ENCODE results near the gene CCDC192. TPM values are rescaled to one million over a fixed set of nuclear protein-coding genes. Genes with fewer than 3 reads are reported as not detected.

Gene CCDC192
- polyA plus RNA-seq, 1 donor from 2014 or later, result not detected

DNA sequence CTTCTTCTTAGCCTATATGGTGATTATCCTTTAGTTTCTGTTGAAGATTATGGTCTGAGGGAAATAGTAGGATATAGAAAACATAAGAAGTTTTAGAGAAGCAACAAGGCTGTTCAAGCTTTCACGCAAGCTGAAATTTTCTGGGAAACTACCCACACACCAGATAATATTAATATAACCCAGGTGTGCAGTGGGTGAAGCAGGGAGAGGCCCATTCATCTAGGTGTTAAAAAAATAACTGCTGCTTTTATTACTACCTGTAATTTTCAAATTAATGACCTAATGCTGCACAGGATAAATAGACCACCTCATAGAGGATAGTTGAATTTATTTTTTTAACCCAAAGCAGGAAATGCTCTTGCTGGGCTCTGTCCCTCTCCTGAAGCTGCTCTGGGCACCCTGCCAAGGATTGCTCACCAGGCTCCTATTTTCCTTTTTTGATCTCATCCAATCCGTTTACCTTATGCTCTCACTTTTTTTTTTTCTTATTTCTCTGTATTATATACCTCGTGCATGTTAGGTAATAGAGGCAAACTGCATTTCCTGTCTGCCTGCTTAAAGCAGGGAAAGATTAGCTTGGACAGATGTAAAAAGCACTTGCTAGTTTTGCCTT lies 256.1 kb downstream of the CCDC192 start:
- no peaks in the 10 kb centered on the region for H3F3A ChIP-seq (ENCODE audit: insufficient read depth, low read length, poor library complexity, severe bottlenecking)
- H3K9me3 ChIP-seq (ENCODE audit: low read length), result no peaks in the 10 kb centered on the region
- no peaks in the 10 kb centered on the region for H3K9me2 ChIP-seq (ENCODE audit: insufficient read depth, low read length)
- TF ChIP-seq SMC3 (conservative IDR thresholded peaks at IDR 0.05; ENCODE audit: poor library complexity) (no peak), EP300 (conservative IDR thresholded peaks at IDR 0.05; ENCODE audit: poor library complexity, severe bottlenecking) (no peak), EZH2 (IDR thresholded peaks at IDR 0.05; ENCODE audit: borderline replicate concordance, insufficient read depth, low read length, poor library complexity, severe bottlenecking) (no peak), CTCF (IDR thresholded peaks at IDR 0.05; ENCODE audit: poor library complexity, severe bottlenecking) (no peak), RAD21 (conservative IDR thresholded peaks at IDR 0.05) (no peak), TAF1 (IDR thresholded peaks at IDR 0.05; ENCODE audit: low read depth) (no peak), MXI1 (conservative IDR thresholded peaks at IDR 0.05; ENCODE audit: poor library complexity, severe bottlenecking) (no peak), POLR2AphosphoS5 (IDR thresholded peaks at IDR 0.05) (no peak)
- TF ChIP-seq, protein P1, sequence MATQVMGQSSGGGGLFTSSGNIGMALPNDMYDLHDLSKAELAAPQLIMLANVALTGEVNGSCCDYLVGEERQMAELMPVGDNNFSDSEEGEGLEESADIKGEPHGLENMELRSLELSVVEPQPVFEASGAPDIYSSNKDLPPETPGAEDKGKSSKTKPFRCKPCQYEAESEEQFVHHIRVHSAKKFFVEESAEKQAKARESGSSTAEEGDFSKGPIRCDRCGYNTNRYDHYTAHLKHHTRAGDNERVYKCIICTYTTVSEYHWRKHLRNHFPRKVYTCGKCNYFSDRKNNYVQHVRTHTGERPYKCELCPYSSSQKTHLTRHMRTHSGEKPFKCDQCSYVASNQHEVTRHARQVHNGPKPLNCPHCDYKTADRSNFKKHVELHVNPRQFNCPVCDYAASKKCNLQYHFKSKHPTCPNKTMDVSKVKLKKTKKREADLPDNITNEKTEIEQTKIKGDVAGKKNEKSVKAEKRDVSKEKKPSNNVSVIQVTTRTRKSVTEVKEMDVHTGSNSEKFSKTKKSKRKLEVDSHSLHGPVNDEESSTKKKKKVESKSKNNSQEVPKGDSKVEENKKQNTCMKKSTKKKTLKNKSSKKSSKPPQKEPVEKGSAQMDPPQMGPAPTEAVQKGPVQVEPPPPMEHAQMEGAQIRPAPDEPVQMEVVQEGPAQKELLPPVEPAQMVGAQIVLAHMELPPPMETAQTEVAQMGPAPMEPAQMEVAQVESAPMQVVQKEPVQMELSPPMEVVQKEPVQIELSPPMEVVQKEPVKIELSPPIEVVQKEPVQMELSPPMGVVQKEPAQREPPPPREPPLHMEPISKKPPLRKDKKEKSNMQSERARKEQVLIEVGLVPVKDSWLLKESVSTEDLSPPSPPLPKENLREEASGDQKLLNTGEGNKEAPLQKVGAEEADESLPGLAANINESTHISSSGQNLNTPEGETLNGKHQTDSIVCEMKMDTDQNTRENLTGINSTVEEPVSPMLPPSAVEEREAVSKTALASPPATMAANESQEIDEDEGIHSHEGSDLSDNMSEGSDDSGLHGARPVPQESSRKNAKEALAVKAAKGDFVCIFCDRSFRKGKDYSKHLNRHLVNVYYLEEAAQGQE (IDR thresholded peaks at IDR 0.05; ENCODE audit: borderline replicate concordance), result no peak
- H3K4me3 ChIP-seq (ENCODE audit: low read length), result no peak overlapping the region
- H2AFZ ChIP-seq (ENCODE audit: low read depth, low read length), result no peak overlapping the region
- no peak overlapping the region for H3K27ac ChIP-seq (ENCODE audit: low read length)
- no peaks in the 10 kb centered on the region for H3K36me3 ChIP-seq (ENCODE audit: insufficient read depth, low read length)
- H3K9ac ChIP-seq (ENCODE audit: low read length), result no peak overlapping the region
- H3K27me3 ChIP-seq (ENCODE audit: insufficient read depth, low read depth, low read length), result no peaks in the 10 kb centered on the region
- no peak overlapping the region for H3K4me2 ChIP-seq (ENCODE audit: low read length)
- no peaks in the 10 kb centered on the region for H3K79me2 ChIP-seq (replicated peaks; ENCODE audit: insufficient read depth, low read length)
- no peaks in the 10 kb centered on the region for H4K20me1 ChIP-seq (ENCODE audit: insufficient read depth)

GRCh38 chr5:127960270-127960691 lies 257.1 kb downstream of the CCDC192 start:
- no peaks in the 10 kb centered on the region for H4K20me1 ChIP-seq (ENCODE audit: insufficient read depth)
- H3K27ac ChIP-seq (ENCODE audit: low read length), result no peak overlapping the region
- H3K9me2 ChIP-seq (ENCODE audit: insufficient read depth, low read length), result no peaks in the 10 kb centered on the region
- no peak overlapping the region for H3K4me3 ChIP-seq (ENCODE audit: low read length)
- no peak overlapping the region for H2AFZ ChIP-seq (ENCODE audit: low read depth, low read length)
- H3K27me3 ChIP-seq (ENCODE audit: insufficient read depth, low read depth, low read length), result no peaks in the 10 kb centered on the region
- H3K36me3 ChIP-seq (ENCODE audit: insufficient read depth, low read length), result no peaks in the 10 kb centered on the region
- H3K79me2 ChIP-seq (replicated peaks; ENCODE audit: insufficient read depth, low read length), result no peaks in the 10 kb centered on the region
- no peaks in the 10 kb centered on the region for H3F3A ChIP-seq (ENCODE audit: insufficient read depth, low read length, poor library complexity, severe bottlenecking)
- H3K4me2 ChIP-seq (ENCODE audit: low read length), result no peak overlapping the region
- no peak overlapping the region for H3K9ac ChIP-seq (ENCODE audit: low read length)
- H3K9me3 ChIP-seq (ENCODE audit: low read length), result no peaks in the 10 kb centered on the region
- TF ChIP-seq, protein P1 (IDR thresholded peaks at IDR 0.05; ENCODE audit: borderline replicate concordance), result no peak
- no peak for TF ChIP-seq RAD21 (conservative IDR thresholded peaks at IDR 0.05)
- TF ChIP-seq MXI1 (conservative IDR thresholded peaks at IDR 0.05; ENCODE audit: poor library complexity, severe bottlenecking), result no peak
- no peak for TF ChIP-seq EZH2 (IDR thresholded peaks at IDR 0.05; ENCODE audit: borderline replicate concordance, insufficient read depth, low read length, poor library complexity, severe bottlenecking)
- TF ChIP-seq POLR2AphosphoS5 (IDR thresholded peaks at IDR 0.05), result no peak
- TF ChIP-seq CTCF (IDR thresholded peaks at IDR 0.05; ENCODE audit: poor library complexity, severe bottlenecking), result no peak
- TF ChIP-seq EP300 (conservative IDR thresholded peaks at IDR 0.05; ENCODE audit: poor library complexity, severe bottlenecking), result no peak
- no peak for TF ChIP-seq SMC3 (conservative IDR thresholded peaks at IDR 0.05; ENCODE audit: poor library complexity)
- TF ChIP-seq TAF1 (IDR thresholded peaks at IDR 0.05; ENCODE audit: low read depth), result no peak

Data from neural cell (in vitro differentiated cells).